ENCODE data around the gene NECTIN2. TPM values are rescaled to one million over a fixed set of nuclear protein-coding genes. Genes with fewer than 3 reads are reported as not detected.

The NECTIN2 gene
- total and polyA plus RNA-seq, 2 donors = 11.2 to 19.5 TPM

Other genes with a start within 250 kb of the NECTIN2 start
- 0.05 TPM for gene IGSF23, start 232.7 kb upstream of the NECTIN2 start, total RNA-seq
- gene IGSF23, start 232.7 kb upstream of the NECTIN2 start, polyA plus RNA-seq = 0.14 TPM
- gene PVR, start 202.4 kb upstream of the NECTIN2 start, total RNA-seq = 5.6 TPM
- 7.8 TPM for gene PVR, start 202.4 kb upstream of the NECTIN2 start, polyA plus RNA-seq
- gene CEACAM19, start 174.8 kb upstream of the NECTIN2 start, total RNA-seq = 0.28 TPM
- 3.5 TPM for gene CEACAM19, start 174.8 kb upstream of the NECTIN2 start, polyA plus RNA-seq
- gene CEACAM16, start 147.1 kb upstream of the NECTIN2 start, total RNA-seq = 0.24 TPM
- 0.09 TPM for gene CEACAM16, start 147.1 kb upstream of the NECTIN2 start, polyA plus RNA-seq
- gene BCL3, start 97.6 kb upstream of the NECTIN2 start, total RNA-seq = 2.9 TPM
- gene BCL3, start 97.6 kb upstream of the NECTIN2 start, polyA plus RNA-seq = 62.9 TPM
- 0.42 TPM for gene CBLC, start 68.4 kb upstream of the NECTIN2 start, total RNA-seq
- gene CBLC, start 68.4 kb upstream of the NECTIN2 start, polyA plus RNA-seq = 2.0 TPM
- gene BCAM, start 37.2 kb upstream of the NECTIN2 start, total RNA-seq = 11.2 TPM
- gene BCAM, start 37.2 kb upstream of the NECTIN2 start, polyA plus RNA-seq = 48.7 TPM
- gene TOMM40, start 45.0 kb downstream of the NECTIN2 start, total RNA-seq = 36.7 TPM
- gene TOMM40, start 45.0 kb downstream of the NECTIN2 start, polyA plus RNA-seq = 25.6 TPM
- 130 TPM for gene APOE, start 59.5 kb downstream of the NECTIN2 start, total RNA-seq
- gene APOE, start 59.5 kb downstream of the NECTIN2 start, polyA plus RNA-seq = 334 TPM
- gene APOC1, start 68.3 kb downstream of the NECTIN2 start, total RNA-seq = 85.6 TPM
- 249 TPM for gene APOC1, start 68.3 kb downstream of the NECTIN2 start, polyA plus RNA-seq
- not detected for gene APOC4, start 95.9 kb downstream of the NECTIN2 start, total RNA-seq
- gene APOC4, start 95.9 kb downstream of the NECTIN2 start, polyA plus RNA-seq = 0.32 TPM
- gene APOC2, start 99.8 kb downstream of the NECTIN2 start, total RNA-seq = 8.1 TPM
- gene APOC2, start 99.8 kb downstream of the NECTIN2 start, polyA plus RNA-seq = 12.6 TPM
- 14.6 TPM for gene CLPTM1, start 109.1 kb downstream of the NECTIN2 start, total RNA-seq
- gene CLPTM1, start 109.1 kb downstream of the NECTIN2 start, polyA plus RNA-seq = 36.8 TPM
- gene RELB, start 155.2 kb downstream of the NECTIN2 start, total RNA-seq = 16.9 TPM
- 24.1 TPM for gene RELB, start 155.2 kb downstream of the NECTIN2 start, polyA plus RNA-seq
- gene CLASRP, start 192.7 kb downstream of the NECTIN2 start, total RNA-seq = 22.6 TPM
- gene CLASRP, start 192.7 kb downstream of the NECTIN2 start, polyA plus RNA-seq = 147 TPM
- gene ZNF296, start 230.2 kb downstream of the NECTIN2 start, total RNA-seq = 0.19 TPM
- 2.9 TPM for gene ZNF296, start 230.2 kb downstream of the NECTIN2 start, polyA plus RNA-seq
- 15.2 TPM for gene GEMIN7, start 233.0 kb downstream of the NECTIN2 start, total RNA-seq
- gene GEMIN7, start 233.0 kb downstream of the NECTIN2 start, polyA plus RNA-seq = 32.3 TPM
- 16.5 TPM for gene PPP1R37, start 246.9 kb downstream of the NECTIN2 start, total RNA-seq
- gene PPP1R37, start 246.9 kb downstream of the NECTIN2 start, polyA plus RNA-seq = 39.3 TPM